Stomach (tissue), 19 donors: ENCODE data around the gene BPTF. TPM values are rescaled to one million over a fixed set of nuclear protein-coding genes. Genes with fewer than 3 reads are reported as not detected.
A peak's percentile ranks its signal among the peaks of the same experiment; 100 is the strongest.

Experiments used
- DNase-seq, 2 donors: peaks; one replicate each; pipeline versions ENCODE4 v3.0.0 to v3.0.0-alpha.2; 2013 to 2019
- H3K27ac ChIP-seq, 5 donors: fragments of 200-600 bp in 4 of 5; sonication (generic) in 4 of 5; one replicate each; pipeline ENCODE4 v1.5.1; 2013 to 2019; ENCODE audit warnings: mild to moderate bottlenecking in 1 of 5, moderate library complexity in 1 of 5
- H3K27me3 ChIP-seq, 3 donors: fragments of 200-600 bp; sonication (generic); one replicate each; pipeline ENCODE4 v1.5.1; 2017 to 2019; ENCODE audit warnings: mixed run types in 1 of 3
- H3K36me3 ChIP-seq, 4 donors: fragments of 200-600 bp; sonication (generic); 1 replicate in 3 of 4; 2 replicates in 1 of 4; pipeline ENCODE4 v1.5.1; 2016 to 2019
- H3K4me1 ChIP-seq, 4 donors: fragments of 200-600 bp; sonication (generic); one replicate each; pipeline ENCODE4 v1.5.1; 2016 to 2019
- H3K4me3 ChIP-seq, 4 donors: fragments of 200-600 bp; sonication (generic) in 3 of 4; one replicate each; pipeline ENCODE4 v1.5.1; 2016 to 2019; ENCODE audit warnings: mild to moderate bottlenecking in 1 of 4
- H3K9me3 ChIP-seq, 4 donors: fragments of 200-600 bp; sonication (generic); one replicate each; pipeline ENCODE4 v1.5.1; 2016 to 2019
- EP300 ChIP-seq: sonication (generic); formaldehyde crosslinking; IDR thresholded peaks from one replicate; pipeline ENCODE4 v1.6.1; 2017; ENCODE audit warnings: antibody characterized with exemption
- POLR2A ChIP-seq, 4 donors: fragments of 450-650 bp; IDR thresholded peaks; one replicate each; pipeline ENCODE4 v1.6.1; 2016; ENCODE audit warnings: antibody characterized with exemption in 4 of 4, control low read depth in 2 of 4, mild to moderate bottlenecking in 1 of 4, moderate library complexity in 1 of 4
- POLR2AphosphoS5 ChIP-seq, 3 donors: sonication (generic); formaldehyde crosslinking; IDR thresholded peaks; one replicate each; pipeline ENCODE4 v1.6.1; 2016; ENCODE audit warnings: antibody characterized with exemption in 3 of 3
- WGBS, 5 donors: extraction: QIAGEN DNeasy Blood & Tissue Kit in 3 of 5; methylation state at CpG; one replicate each; pipeline versions ENCODE4 v1.1.5 to v1.1.7; 2013 to 2018; 5-methylcytosine and 5-hydroxymethylcytosine counted together
- intact Hi-C: fragments of 100-400 bp; cut with DNase I; formaldehyde crosslinking; loops from one replicate; pipeline ENCODE4 v1.15.1; 2023; ENCODE audit warnings: low total_unique reads
- long read RNA-seq, 10 donors: transcript quantifications; one replicate each; lab custom pipeline, GENCODE V29; 2026
- polyA plus RNA-seq, 3 donors: library from polyadenylated mRNA; stranded (reverse); fragments of 200-250 nt; gene quantifications; one replicate each; pipeline ENCODE4 v1.2.3, GENCODE V29; 2013
- total RNA-seq, 5 donors: library from RNA; depleted of rRNA; stranded (reverse); fragments of >200 nt; gene quantifications; one replicate each; pipeline versions ENCODE4 v1.1.0 to v1.2.3, GENCODE V29; 2014 to 2016
- TF ChIP-seq, protein P1 (sequence below), 7 experiments: fragments of 450-650 bp in 4 of 7; fragments of 200-600 bp in 3 of 7; sonication (generic) in 3 of 7; IDR thresholded peaks; one replicate each; pipeline ENCODE4 v1.5.1; 2016 to 2019; ENCODE audit warnings: antibody characterized with exemption in 7 of 7, control low read depth in 2 of 7, mild to moderate bottlenecking in 1 of 7
- donor health status: healthy with polysubstance abuse.
- donor health status: Bipolar disorder and iron deficiency.
- donor health status: healthy.

The BPTF gene
- total RNA-seq: 100 to 1,000 TPM in 2 of 5 donors, 10 to 100 TPM in 3; 36.8 to 122 (median 83.9) TPM
- polyA plus RNA-seq: 1 to 10 TPM; 8.6 to 9.5 (median 9.3) TPM
- long read RNA-seq, donor 1: 0 reads
- long read RNA-seq, donor 2, partial matches to known transcripts: 0 of 2 reads
- long read RNA-seq, donor 2, other reads (novel, unspliced or antisense): 0 of 2 reads
- long read RNA-seq, donor 3: 0 reads
- long read RNA-seq, donor 4: 0 reads
- long read RNA-seq, donor 5, partial matches to known transcripts: 15 of 17 reads
- long read RNA-seq, donor 5, other reads (novel, unspliced or antisense): 0 of 17 reads
- long read RNA-seq, donor 6, partial matches to known transcripts: 5 of 8 reads
- long read RNA-seq, donor 6, other reads (novel, unspliced or antisense): 0 of 8 reads
- long read RNA-seq, donor 7, partial matches to known transcripts: 0 of 3 reads
- long read RNA-seq, donor 7, other reads (novel, unspliced or antisense): 0 of 3 reads
- long read RNA-seq, donor 8: 0 reads
- long read RNA-seq, donor 9, partial matches to known transcripts: 5 of 6 reads
- long read RNA-seq, donor 9, other reads (novel, unspliced or antisense): 0 of 6 reads
- long read RNA-seq, donor 10: 0 reads

GRCh38 chr17:67824735-67825626 lies at the start of gene BPTF:
Gene BPTF, plus strand, starts transcription at chr17:67825503. Its CDS starts 222 bp downstream, at chr17:67825725.
- H3K9me3 ChIP-seq: no peaks in the 10 kb centered on the region
- intact Hi-C loops: no loop called here
- peak; percentile 92 to 98 for DNase-seq
- no peaks in the 10 kb centered on the region for H3K27me3 ChIP-seq
- peak within 1 kb of the TSS; percentile 83 to 99 (median 95) for H3K27ac ChIP-seq
- H3K4me3 ChIP-seq: peak within 1 kb of the TSS; percentile 71 to 84 (median 79)
- TF ChIP-seq POLR2AphosphoS5 (IDR thresholded peaks at IDR 0.05): peak; percentile 80 to 92 (median 83)
- no peak for TF ChIP-seq POLR2A (IDR thresholded peaks at IDR 0.05)
- TF ChIP-seq, protein P1, sequence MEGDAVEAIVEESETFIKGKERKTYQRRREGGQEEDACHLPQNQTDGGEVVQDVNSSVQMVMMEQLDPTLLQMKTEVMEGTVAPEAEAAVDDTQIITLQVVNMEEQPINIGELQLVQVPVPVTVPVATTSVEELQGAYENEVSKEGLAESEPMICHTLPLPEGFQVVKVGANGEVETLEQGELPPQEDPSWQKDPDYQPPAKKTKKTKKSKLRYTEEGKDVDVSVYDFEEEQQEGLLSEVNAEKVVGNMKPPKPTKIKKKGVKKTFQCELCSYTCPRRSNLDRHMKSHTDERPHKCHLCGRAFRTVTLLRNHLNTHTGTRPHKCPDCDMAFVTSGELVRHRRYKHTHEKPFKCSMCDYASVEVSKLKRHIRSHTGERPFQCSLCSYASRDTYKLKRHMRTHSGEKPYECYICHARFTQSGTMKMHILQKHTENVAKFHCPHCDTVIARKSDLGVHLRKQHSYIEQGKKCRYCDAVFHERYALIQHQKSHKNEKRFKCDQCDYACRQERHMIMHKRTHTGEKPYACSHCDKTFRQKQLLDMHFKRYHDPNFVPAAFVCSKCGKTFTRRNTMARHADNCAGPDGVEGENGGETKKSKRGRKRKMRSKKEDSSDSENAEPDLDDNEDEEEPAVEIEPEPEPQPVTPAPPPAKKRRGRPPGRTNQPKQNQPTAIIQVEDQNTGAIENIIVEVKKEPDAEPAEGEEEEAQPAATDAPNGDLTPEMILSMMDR (IDR thresholded peaks at IDR 0.05): peak in 5 of 7 experiments; percentile 47 to 99 (median 96)
- no peak for TF ChIP-seq EP300
- WGBS, 5 donors: 0 to 1% (median 1%) methylated on average over 33 to 88 of the region's 88 CpGs
- peaks cover 28 to 42% (median 35%) of the 10 kb centered on the region in 4 donors for H3K4me1 ChIP-seq
- H3K36me3 ChIP-seq: no peaks in the 10 kb centered on the region

GRCh38 chr17:67779098-67779672 lies 46.1 kb upstream of the BPTF start:
- H3K36me3 ChIP-seq: no peaks in the 10 kb centered on the region
- peak; percentile 44 to 69 for DNase-seq
- intact Hi-C loops: no loop called here
- H3K27ac ChIP-seq: no peak overlapping the region
- TF ChIP-seq POLR2AphosphoS5 (IDR thresholded peaks at IDR 0.05) (no peak), POLR2A (IDR thresholded peaks at IDR 0.05) (no peak)
- TF ChIP-seq, protein P1 (IDR thresholded peaks at IDR 0.05): peak in 3 of 7 experiments; percentile 26 to 47 (median 45)
- H3K4me3 ChIP-seq: no peak overlapping the region
- H3K4me1 ChIP-seq: peaks cover 0 to 11% (median 3%) of the 10 kb centered on the region in 4 donors
- no peaks in the 10 kb centered on the region for H3K9me3 ChIP-seq
- no peaks in the 10 kb centered on the region for H3K27me3 ChIP-seq
- 14 to 36% (median 24%) methylated on average over 13 of the region's 13 CpGs for WGBS, 5 donors

- Histone ChIP-seq H3K4me1 (peaks cover 0 to 11% (median under 1%) of the 10 kb centered on the region in 4 donors), H3K27ac (peak overlapping the region in 1 of 5 donors; percentile 24), H3K36me3 (no peaks in the 10 kb centered on the region), H3K9me3 (peaks cover 0 to 5% (median 2%) of the 10 kb centered on the region in 4 donors), H3K27me3 (no peaks in the 10 kb centered on the region), H3K4me3 (no peak overlapping the region)
- peak; percentile 42 to 83 for DNase-seq
- WGBS, 5 donors: 52 to 66% (median 53%) methylated on average over 10 of the region's 10 CpGs
- intact Hi-C loops: no loop called here
- no peak for TF ChIP-seq POLR2A (IDR thresholded peaks at IDR 0.05)
- TF ChIP-seq POLR2AphosphoS5 (IDR thresholded peaks at IDR 0.05): no peak
- TF ChIP-seq, protein P1 (IDR thresholded peaks at IDR 0.05): no peak
- no peak for TF ChIP-seq EP300
These were observed 40.8 kb upstream of the BPTF start for GRCh38 chr17:67784364-67785121.
